Omental fat pad (tissue), 4 donors: ENCODE data around the gene ADA. TPM values are rescaled to one million over a fixed set of nuclear protein-coding genes. Genes with fewer than 3 reads are reported as not detected.

ENCODE experiments used
- ATAC-seq: fragments of 150-250 bp; one replicate; pipeline ENCODE4 v1.9.1; 2016; ENCODE audit warnings: mild to moderate bottlenecking, moderate library complexity; ENCODE audit not compliant: low FRiP score
- DNase-seq: peaks from one replicate; pipeline ENCODE4 v3.0.0-alpha.2; 2019; ENCODE audit warnings: low spot score
- total RNA-seq, 4 donors: library from RNA; depleted of rRNA; stranded (reverse); fragments of >200 nt; gene quantifications; one replicate each; pipeline ENCODE4 v1.1.0, GENCODE V29; 2016
- TF ChIP-seq, protein P1 (sequence below), 3 donors: fragments of 450-650 bp; IDR thresholded peaks; one replicate each; pipeline ENCODE4 v1.5.1; 2016 to 2017; ENCODE audit warnings: antibody characterized with exemption in 3 of 3, mild to moderate bottlenecking in 3 of 3, moderate library complexity in 2 of 3

ADA gene
- total RNA-seq, 4 donors from 2014 or later, result 11.5 to 62.6 (median 15.4) TPM

DNA sequence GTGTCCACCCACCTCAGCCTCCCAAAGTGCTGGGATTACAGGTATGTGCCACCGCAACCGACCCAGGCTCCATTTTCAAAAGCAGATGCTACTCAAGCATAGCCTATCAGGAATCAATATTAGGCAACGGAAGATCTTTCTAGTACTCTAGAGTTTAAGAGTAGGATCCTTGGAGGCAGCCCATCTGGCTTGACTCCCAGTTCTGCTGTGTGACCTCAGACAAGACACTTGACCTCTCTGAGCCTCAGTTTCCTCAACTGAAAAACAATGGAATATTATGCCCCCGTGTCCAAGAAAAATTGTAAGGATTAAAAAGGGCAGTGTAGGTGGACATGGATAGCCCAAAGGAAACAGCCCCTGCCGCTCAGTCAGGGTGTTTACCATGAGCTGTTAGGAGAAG lies 14.5 kb downstream of the ADA start:
- DNase-seq, result no peak
- ATAC-seq, result no peak
- TF ChIP-seq, protein P1, sequence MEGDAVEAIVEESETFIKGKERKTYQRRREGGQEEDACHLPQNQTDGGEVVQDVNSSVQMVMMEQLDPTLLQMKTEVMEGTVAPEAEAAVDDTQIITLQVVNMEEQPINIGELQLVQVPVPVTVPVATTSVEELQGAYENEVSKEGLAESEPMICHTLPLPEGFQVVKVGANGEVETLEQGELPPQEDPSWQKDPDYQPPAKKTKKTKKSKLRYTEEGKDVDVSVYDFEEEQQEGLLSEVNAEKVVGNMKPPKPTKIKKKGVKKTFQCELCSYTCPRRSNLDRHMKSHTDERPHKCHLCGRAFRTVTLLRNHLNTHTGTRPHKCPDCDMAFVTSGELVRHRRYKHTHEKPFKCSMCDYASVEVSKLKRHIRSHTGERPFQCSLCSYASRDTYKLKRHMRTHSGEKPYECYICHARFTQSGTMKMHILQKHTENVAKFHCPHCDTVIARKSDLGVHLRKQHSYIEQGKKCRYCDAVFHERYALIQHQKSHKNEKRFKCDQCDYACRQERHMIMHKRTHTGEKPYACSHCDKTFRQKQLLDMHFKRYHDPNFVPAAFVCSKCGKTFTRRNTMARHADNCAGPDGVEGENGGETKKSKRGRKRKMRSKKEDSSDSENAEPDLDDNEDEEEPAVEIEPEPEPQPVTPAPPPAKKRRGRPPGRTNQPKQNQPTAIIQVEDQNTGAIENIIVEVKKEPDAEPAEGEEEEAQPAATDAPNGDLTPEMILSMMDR (IDR thresholded peaks at IDR 0.05), result no peak

GRCh38 chr20:44635877-44636276 lies 15.6 kb downstream of the ADA start:
- DNase-seq (no peak), ATAC-seq (no peak)
- TF ChIP-seq, protein P1 (IDR thresholded peaks at IDR 0.05), result no peak

DNA sequence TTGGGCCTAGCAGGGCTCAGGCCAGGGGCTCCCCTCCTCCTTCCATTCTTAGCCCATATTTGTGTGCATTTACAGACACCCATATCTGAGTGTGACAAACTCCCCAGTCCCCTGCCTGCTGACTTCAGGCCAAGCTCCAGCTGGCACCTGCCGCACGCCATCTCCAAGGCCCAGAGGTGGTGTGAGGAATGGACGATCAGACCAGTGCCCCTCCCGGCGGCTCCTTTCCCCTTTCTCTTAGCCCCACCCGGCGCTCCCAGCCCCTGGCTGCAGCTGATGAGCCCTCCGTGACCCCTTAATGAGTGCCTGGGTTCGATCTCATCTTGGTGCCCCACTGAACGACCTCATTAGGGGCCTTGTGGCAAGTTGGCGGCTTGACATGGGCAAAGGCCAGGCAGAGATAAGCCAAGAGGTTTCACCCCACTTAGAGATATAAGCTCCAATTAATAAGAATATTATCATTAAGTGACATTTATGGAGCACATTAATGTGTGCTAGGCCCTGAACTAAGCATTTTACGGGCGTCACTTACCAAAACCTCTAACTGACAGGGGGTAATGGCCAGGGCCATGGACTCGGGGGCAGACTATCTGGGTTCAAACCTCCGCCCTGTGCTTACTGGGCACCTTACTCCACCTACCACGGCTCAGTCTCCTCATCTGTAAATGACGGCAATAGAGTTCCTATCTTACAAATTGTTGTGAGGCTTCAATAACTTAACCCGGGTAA lies 17.5 kb downstream of the ADA start:
- DNase-seq, result no peak
- TF ChIP-seq, protein P1 (IDR thresholded peaks at IDR 0.05), result no peak
- no peak for ATAC-seq

DNA sequence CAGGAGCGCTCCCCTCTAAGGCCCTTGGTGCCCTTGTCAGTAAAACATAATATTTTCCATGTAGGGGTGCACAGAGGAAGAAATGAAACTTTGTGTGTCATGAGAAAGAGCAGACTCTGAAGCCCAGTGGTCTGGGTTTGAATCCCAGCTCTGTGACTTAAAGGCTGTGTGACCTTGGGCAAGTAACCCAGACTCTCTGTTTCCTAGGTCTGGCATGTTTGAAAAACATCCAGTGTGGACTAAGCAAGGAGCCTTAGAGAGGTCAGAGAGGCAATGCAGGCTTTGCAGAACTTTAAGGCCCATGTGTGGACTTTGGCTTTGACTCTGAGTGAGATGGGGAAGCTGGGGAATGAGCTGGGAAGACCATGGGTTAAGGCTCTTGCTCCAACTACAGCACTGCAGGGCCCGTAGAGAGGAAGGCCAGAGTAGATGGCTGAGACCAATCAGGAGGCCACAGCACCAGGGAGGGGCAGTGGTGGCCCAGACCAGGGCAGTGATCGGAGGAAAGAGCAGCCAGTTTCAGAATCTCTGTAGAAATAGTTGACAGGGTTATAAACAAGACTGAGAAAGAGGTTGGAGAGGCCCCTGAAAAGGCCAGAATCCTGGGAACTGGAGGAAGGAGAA lies 18.2 kb downstream of the ADA start:
- TF ChIP-seq, protein P1 (IDR thresholded peaks at IDR 0.05), result no peak
- DNase-seq (no peak), ATAC-seq (no peak)

GRCh38 chr20:44632103-44632752 lies 19.3 kb downstream of the ADA start:
- ATAC-seq (no peak), DNase-seq (no peak)
- TF ChIP-seq, protein P1 (IDR thresholded peaks at IDR 0.05), result no peak

DNA sequence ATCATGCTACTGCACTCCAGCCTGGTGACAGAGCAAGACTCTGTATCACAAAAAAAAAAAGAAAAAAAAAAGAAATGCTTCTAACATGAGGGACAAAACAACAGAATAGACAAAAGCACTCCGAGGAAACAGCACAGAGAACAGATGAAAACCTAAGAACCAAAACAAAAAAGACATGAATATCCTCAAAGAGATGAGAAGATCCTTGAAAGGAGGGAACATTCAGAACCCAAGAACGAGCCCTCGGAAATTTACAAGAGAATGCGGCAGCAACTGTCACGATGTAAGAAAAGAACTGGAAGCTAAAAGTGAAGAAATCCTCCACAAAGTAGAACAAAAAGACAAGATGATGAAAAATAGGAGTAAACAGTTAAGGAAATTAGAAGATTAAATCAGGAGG lies 21.2 kb downstream of the ADA start:
- DNase-seq (no peak), ATAC-seq (no peak)
- TF ChIP-seq, protein P1 (IDR thresholded peaks at IDR 0.05), result no peak
